ENCODE measurements around the gene ABCC1.

ABCC1 gene

DNA sequence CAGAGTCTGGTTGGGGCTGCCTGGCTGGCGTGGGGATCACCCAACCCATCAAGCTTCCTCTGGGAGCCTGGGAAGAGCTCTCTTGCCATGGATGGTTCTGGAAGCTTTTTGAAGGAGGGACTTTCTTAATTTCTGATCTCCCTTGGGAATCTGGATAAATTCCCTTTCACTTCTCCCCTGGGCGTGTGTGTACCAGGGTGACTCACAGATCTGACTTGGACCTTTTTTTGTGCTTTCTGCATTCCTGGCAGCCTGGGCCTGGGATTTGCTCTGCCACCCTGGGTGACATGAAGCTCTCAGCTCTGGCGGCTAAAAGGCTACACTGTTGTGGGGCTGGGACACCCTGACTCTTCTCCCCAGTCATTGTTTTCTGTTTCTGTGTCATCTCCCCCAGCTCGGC lies 70.1 kb downstream of the ABCC1 start:
- TF ChIP-seq, protein P1, sequence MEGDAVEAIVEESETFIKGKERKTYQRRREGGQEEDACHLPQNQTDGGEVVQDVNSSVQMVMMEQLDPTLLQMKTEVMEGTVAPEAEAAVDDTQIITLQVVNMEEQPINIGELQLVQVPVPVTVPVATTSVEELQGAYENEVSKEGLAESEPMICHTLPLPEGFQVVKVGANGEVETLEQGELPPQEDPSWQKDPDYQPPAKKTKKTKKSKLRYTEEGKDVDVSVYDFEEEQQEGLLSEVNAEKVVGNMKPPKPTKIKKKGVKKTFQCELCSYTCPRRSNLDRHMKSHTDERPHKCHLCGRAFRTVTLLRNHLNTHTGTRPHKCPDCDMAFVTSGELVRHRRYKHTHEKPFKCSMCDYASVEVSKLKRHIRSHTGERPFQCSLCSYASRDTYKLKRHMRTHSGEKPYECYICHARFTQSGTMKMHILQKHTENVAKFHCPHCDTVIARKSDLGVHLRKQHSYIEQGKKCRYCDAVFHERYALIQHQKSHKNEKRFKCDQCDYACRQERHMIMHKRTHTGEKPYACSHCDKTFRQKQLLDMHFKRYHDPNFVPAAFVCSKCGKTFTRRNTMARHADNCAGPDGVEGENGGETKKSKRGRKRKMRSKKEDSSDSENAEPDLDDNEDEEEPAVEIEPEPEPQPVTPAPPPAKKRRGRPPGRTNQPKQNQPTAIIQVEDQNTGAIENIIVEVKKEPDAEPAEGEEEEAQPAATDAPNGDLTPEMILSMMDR (IDR thresholded peaks at IDR 0.05; ENCODE audit: low read length, missing control alignments) = no peak
- H3K4me3 ChIP-seq (replicated peaks; ENCODE audit: low read depth, low read length) = no peak overlapping the region
- peak; percentile 58 for DNase-seq (ENCODE audit: low read depth)

DNA sequence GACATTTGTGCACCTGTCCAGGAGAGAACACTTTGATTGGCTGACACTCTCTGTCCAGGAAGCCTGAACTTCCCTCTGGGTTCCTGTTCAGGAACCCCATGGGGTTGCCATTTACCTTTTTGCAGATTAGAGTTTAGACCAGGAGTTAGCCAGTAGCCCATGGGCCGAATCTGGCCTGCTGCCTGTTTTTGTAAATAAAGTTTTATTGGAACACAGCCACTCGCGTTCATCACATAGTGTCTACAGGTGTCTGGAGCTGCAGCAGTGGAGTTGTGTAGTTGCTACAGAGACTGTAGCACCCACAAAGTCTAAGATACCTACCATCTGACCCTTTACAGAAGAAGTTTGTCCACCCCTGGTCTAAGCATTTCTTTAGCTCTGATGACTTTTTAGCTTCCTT lies 70.9 kb downstream of the ABCC1 start:
- TF ChIP-seq, protein P1 (IDR thresholded peaks at IDR 0.05; ENCODE audit: low read length, missing control alignments) = no peak
- H3K4me3 ChIP-seq (replicated peaks; ENCODE audit: low read depth, low read length) = no peak overlapping the region
- DNase-seq (ENCODE audit: low read depth) = no peak

DNA sequence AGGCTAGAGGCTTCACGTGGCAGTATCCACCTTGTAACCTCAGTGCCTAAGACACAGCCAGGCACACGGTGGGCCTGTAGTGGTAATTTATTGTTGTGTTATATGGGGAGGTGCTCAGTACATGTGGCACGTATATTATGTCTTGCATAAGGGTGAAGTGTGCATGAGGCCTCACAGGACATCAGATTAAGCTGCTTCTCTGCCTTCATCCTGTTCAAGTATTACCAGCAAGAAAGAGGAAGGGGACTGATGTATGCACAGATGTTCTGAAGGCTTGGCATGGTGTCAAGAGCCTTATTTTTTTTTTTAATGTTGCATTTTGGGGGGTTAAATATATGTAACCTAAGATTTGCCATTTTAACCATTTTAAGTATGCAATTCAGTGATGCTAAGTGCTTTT lies 71.6 kb downstream of the ABCC1 start:
- H3K4me3 ChIP-seq (replicated peaks; ENCODE audit: low read depth, low read length) = no peak overlapping the region
- no peak for DNase-seq (ENCODE audit: low read depth)
- TF ChIP-seq, protein P1 (IDR thresholded peaks at IDR 0.05; ENCODE audit: low read length, missing control alignments) = no peak

DNA sequence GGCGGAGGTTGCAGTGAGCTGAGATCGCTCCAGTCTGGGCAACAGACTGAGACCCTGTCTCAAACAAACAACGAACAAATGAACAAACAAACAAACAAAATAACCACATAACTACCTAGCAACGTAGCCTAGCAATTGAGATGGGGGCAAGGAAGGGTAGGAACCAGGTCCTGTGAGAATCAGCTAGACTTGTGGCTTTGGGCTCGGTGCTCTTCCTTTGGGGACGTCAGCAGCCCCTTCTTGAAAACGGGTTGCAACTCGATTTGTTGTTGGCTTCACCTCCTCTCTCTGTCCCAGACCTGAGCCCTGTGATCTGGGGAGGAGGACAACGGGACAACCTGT lies 72.2 kb downstream of the ABCC1 start:
- H3K4me3 ChIP-seq (replicated peaks; ENCODE audit: low read depth, low read length) = no peak overlapping the region
- no peak for DNase-seq (ENCODE audit: low read depth)
- TF ChIP-seq, protein P1 (IDR thresholded peaks at IDR 0.05; ENCODE audit: low read length, missing control alignments) = no peak

DNA sequence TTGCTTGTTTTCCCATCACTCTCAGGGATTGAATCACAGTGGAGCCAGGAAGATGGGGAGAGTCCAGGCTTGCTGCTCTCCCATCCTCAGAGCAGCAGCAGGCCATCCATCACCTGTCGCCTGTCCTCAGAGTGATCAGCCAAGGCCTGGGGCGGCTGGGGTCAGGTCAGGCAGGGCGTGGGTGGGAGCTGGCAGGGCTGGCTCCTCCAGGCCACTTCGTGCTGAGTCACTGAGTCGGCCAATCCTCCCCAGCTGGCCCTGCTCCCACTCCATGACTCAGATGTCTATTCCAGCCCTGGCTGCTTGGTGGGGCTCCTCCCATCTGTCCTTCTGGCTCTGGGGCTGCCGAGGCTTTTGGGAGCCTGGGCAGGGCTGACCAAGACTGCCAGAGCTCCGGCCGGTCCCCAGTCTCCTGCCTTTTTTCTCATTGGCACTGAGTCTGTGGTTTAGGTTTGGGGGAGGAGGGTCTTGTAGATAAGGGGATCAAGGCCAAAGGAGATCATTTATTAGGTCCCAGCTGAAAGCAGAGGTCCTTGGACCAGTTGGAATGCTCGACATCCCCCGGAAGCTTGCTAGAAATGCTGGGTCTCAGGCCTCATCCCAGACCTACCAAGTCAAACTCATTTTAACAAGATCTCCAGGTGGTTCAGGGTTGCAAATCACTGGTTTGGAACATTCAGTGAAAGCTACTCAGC lies 72.7 kb downstream of the ABCC1 start:
- H3K4me3 ChIP-seq (replicated peaks; ENCODE audit: low read depth, low read length) = no peak overlapping the region
- peak; percentile 95 for DNase-seq (ENCODE audit: low read depth)
- TF ChIP-seq, protein P1 (IDR thresholded peaks at IDR 0.05; ENCODE audit: low read length, missing control alignments) = no peak

DNA sequence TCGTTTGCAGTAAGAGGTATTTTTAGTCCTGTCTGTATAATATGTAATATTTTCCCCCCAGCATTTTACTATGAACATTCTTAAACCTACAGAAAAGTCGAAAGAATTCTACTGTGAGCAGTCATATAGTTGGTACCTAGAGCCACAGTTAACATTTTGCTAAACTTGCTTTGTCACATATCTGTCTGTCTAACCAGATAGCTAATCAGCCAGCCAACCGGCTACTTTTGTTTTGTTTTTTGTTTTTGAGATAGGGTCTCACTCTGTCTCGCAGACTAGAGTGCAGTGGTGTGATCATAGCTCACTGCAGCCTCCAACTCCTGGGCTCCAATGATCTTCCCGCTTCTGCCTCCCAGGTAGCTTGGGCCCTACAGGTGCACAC lies 73.3 kb downstream of the ABCC1 start:
- TF ChIP-seq, protein P1 (IDR thresholded peaks at IDR 0.05; ENCODE audit: low read length, missing control alignments) = no peak
- H3K4me3 ChIP-seq (replicated peaks; ENCODE audit: low read depth, low read length) = no peak overlapping the region
- no peak for DNase-seq (ENCODE audit: low read depth)
